OCI-LY7 (cell line): Measurements from ENCODE around the gene USP31. TPM values are rescaled to one million over a fixed set of nuclear protein-coding genes. Genes with fewer than 3 reads are reported as not detected.

Experiments used
- BruUV-seq: library from RNA; stranded (reverse); fragments of 400-500 nt; replicated peaks from 2 replicates; lab custom pipeline; 2021; lab: Mats Ljungman, UMichigan
- CTCF ChIA-PET: fragments of 300-600 bp; sonication (Branson Sonifier 250); formaldehyde crosslinking; loops from one replicate; lab custom pipeline; 2022; ENCODE audit warnings: antibody characterized with exemption; ENCODE audit not compliant: unreplicated experiment; lab: Charles Lee
- POLR2A ChIA-PET: fragments of 300-600 bp; sonication (Branson Sonifier 250); formaldehyde crosslinking; loops from one replicate; lab custom pipeline; 2022; ENCODE audit warnings: antibody characterized with exemption; lab: Charles Lee
- DNase-seq: peaks from one replicate; pipeline ENCODE4 v3.0.0-alpha.2; 2015; ENCODE audit warnings: low spot score
- H2AFZ ChIP-seq: fragments of 200-600 bp; sonication (generic), shearing (Covaris generic); 2 replicates; pipeline ENCODE4 v1.6.1; 2014; ENCODE audit warnings: mild to moderate bottlenecking, antibody characterized with exemption, low read length, moderate library complexity
- H3K27ac ChIP-seq: fragments of 200-600 bp; sonication (generic); 2 replicates; pipeline ENCODE4 v1.5.1; 2014; ENCODE audit warnings: mixed run types, low read depth, mild to moderate bottlenecking, moderate library complexity, low read length, inconsistent platforms; ENCODE audit not compliant: poor library complexity, severe bottlenecking
- H3K36me3 ChIP-seq: fragments of 200-600 bp; sonication (generic); 2 replicates; pipeline ENCODE4 v1.6.1; 2014; ENCODE audit warnings: mild to moderate bottlenecking, antibody characterized with exemption, low read length, moderate library complexity, mixed read lengths; ENCODE audit not compliant: insufficient read depth
- H3K4me1 ChIP-seq: fragments of 200-600 bp; sonication (generic); 2 replicates; pipeline ENCODE4 v1.5.1; 2014; ENCODE audit warnings: mild to moderate bottlenecking, low read length; ENCODE audit not compliant: insufficient read depth, poor library complexity, severe bottlenecking
- H3K4me2 ChIP-seq: fragments of 200-600 bp; sonication (generic); 2 replicates; pipeline ENCODE4 v1.6.1; 2014; ENCODE audit warnings: mild to moderate bottlenecking, low read length
- H3K4me3 ChIP-seq: fragments of 200-600 bp; sonication (generic); 2 replicates; pipeline ENCODE4 v1.5.1; 2014; ENCODE audit warnings: mild to moderate bottlenecking, low read depth, low read length; ENCODE audit not compliant: poor library complexity, severe bottlenecking
- H3K79me2 ChIP-seq: fragments of 200-600 bp; sonication (generic); 2 replicates; pipeline ENCODE4 v1.6.1; 2016; ENCODE audit warnings: low read depth, mild to moderate bottlenecking, low read length, moderate library complexity, mixed read lengths; ENCODE audit not compliant: insufficient read depth
- H3K9me2 ChIP-seq: fragments of 200-600 bp; sonication (generic); 2 replicates; pipeline ENCODE4 v1.6.1; 2016; ENCODE audit warnings: mild to moderate bottlenecking, low read length, mixed read lengths; ENCODE audit not compliant: insufficient read depth
- H3K9me3 ChIP-seq: fragments of 200-600 bp; sonication (generic); 2 replicates; pipeline ENCODE4 v1.6.1; 2014; ENCODE audit warnings: mild to moderate bottlenecking, mixed run types, low read length, mixed read lengths
- H4K20me1 ChIP-seq: fragments of 200-600 bp; sonication (generic); 2 replicates; pipeline ENCODE4 v1.6.1; 2014; ENCODE audit warnings: mild to moderate bottlenecking, antibody characterized with exemption, low read length, moderate library complexity, mixed read lengths; ENCODE audit not compliant: insufficient read depth
- CTCF ChIP-seq: fragments of 200-600 bp; sonication (generic); conservative IDR thresholded peaks from 2 replicates; pipeline ENCODE4 v1.5.1; 2014; ENCODE audit warnings: mild to moderate bottlenecking, antibody characterized with exemption, low read length, moderate library complexity, mixed read lengths
- EZH2phosphoT487 ChIP-seq: fragments of 200-600 bp; sonication (generic); IDR thresholded peaks from 2 replicates; pipeline ENCODE4 v1.6.1; 2018; ENCODE audit warnings: low read depth, borderline replicate concordance, mild to moderate bottlenecking, mixed run types, antibody characterized with exemption, low read length, moderate library complexity, mixed read lengths
- intact Hi-C: fragments of 100-400 bp; cut with micrococcal nuclease; formaldehyde crosslinking; loops from one replicate; pipeline ENCODE4 v1.10.0; 2022; ENCODE audit not compliant: unreplicated experiment
- total RNA-seq, 2 experiments: library from RNA; depleted of rRNA in 1 of 2; stranded (reverse); fragments of >200 nt in 1 of 2; shearing (Covaris generic) in 1 of 2; gene quantifications; 2 replicates each; pipeline ENCODE4 v1.2.3, GENCODE V29; 2014 to 2022

USP31 gene
- total RNA-seq, 2 experiments from 2014 or later: 9.0 to 12.2 TPM

GRCh38 chr16:23134274-23134673, 15.0 kb downstream of the USP31 start:
- Histone ChIP-seq H3K4me2 (no peak overlapping the region), H3K9me3 (peaks cover 17% of the 10 kb centered on the region; the same call in 1 of the 2 replicates), H3K27ac (no peak overlapping the region), H3K4me3 (no peak overlapping the region), H3K36me3 (no peaks in the 10 kb centered on the region), H2AFZ (no peak overlapping the region), H3K4me1 (peaks cover 20% of the 10 kb centered on the region), H4K20me1 (peaks cover 14% of the 10 kb centered on the region), H3K79me2 (peaks cover 59% of the 10 kb centered on the region), H3K9me2 (no peaks in the 10 kb centered on the region)
- TF ChIP-seq EZH2phosphoT487 (no peak), CTCF (no peak)
- no TSS peak for BruUV-seq
- intact Hi-C loops: no loop called here
- CTCF ChIA-PET: no interaction called here
- POLR2A ChIA-PET: interaction anchor here (0.8 kb wide), 1 partner anchor 8 kb away, joined by 6 read pairs; no protein-coding TSS in a partner anchor
- no peak for DNase-seq

GRCh38 chr16:23132775-23133463, 16.3 kb downstream of the USP31 start:
- H3K9me2 ChIP-seq: no peaks in the 10 kb centered on the region
- DNase-seq: no peak
- no peak overlapping the region for H3K4me3 ChIP-seq
- H3K79me2 ChIP-seq: peaks cover 59% of the 10 kb centered on the region
- intact Hi-C loops: no loop called here
- ChIA-PET CTCF (no interaction called here), POLR2A (interaction anchor here (0.6 to 1.5 kb wide), 3 partner anchors 11 to 25 kb away, joined by 3 to 4 read pairs (median 3); no protein-coding TSS in a partner anchor)
- no peak overlapping the region for H2AFZ ChIP-seq
- no peak overlapping the region for H3K27ac ChIP-seq
- peaks cover 20% of the 10 kb centered on the region for H3K4me1 ChIP-seq
- H3K36me3 ChIP-seq: no peaks in the 10 kb centered on the region
- H3K9me3 ChIP-seq: peaks cover 17% of the 10 kb centered on the region; the same call in 1 of the 2 replicates
- BruUV-seq: no TSS peak
- TF ChIP-seq EZH2phosphoT487 (no peak), CTCF (no peak)
- H3K4me2 ChIP-seq: no peak overlapping the region
- peaks cover 14% of the 10 kb centered on the region for H4K20me1 ChIP-seq
